GM19468 (cell line): ENCODE measurements around the gene THRB.

Source experiments
- ATAC-seq: cut with Tn5 transposase; IDR thresholded peaks from one replicate; pipeline ENCODE4 v1.9.1; 2021; ENCODE audit warnings: mild to moderate bottlenecking, moderate library complexity, moderate number of reproducible peaks; ENCODE audit not compliant: unreplicated experiment; ENCODE audit errors: extremely low read depth

THRB gene

DNA sequence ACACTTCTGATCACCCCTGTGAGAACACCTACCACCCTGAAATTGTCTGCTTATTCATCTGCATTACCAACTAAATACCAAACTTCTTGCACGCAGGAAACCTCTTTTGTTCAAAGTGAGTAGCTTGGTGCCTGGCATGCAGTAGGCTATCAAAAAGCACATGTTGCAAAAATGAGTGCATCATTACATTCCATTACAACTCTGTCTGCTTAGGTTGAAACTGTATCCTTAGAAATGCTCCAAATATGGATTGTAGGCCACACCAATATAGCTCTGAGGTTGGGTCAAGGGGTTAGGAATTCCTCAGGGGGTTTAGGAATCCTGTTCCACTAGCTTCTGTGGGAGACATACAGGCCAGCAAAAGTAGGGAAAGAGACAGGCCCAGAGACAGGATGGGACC, 107.2 kb downstream of the THRB start:
- no peak for ATAC-seq

DNA sequence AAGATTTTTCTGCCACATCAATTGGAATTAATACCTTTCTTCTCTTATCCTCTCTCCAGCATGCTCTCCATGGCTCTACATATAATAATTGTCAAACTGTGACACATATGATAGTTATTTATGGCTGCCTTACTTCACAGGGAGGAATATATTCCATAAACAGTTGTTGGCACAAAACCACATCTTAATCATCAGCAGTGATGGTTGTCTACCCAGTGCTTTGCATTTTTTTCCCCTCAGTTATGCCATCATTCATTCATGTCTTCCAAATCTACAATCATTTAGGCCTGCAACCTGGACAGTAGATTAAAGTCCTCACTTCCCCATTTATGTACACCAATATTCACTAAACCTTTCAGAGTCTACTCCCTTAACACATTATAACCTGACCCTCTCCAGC, 107.7 kb downstream of the THRB start:
- ATAC-seq: no peak

DNA sequence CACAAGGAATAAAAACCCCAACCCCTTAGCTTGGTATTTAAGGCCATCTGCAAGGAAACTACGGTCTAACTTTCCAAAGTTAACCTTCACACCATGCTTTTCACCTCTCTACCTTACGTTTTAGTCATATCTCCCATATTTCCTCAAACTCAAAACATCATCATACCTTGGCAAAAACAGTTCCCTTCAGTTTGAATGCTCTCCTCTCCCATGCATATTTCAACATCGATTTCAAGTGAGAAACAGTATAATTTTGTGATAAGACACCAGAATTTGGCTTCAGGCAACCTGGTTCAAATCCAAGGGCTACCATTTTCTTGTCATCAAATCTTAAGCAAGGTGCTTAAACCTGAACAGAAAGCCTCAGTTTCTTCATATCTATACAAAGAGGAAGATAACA, 108.2 kb downstream of the THRB start:
- ATAC-seq: no peak

DNA sequence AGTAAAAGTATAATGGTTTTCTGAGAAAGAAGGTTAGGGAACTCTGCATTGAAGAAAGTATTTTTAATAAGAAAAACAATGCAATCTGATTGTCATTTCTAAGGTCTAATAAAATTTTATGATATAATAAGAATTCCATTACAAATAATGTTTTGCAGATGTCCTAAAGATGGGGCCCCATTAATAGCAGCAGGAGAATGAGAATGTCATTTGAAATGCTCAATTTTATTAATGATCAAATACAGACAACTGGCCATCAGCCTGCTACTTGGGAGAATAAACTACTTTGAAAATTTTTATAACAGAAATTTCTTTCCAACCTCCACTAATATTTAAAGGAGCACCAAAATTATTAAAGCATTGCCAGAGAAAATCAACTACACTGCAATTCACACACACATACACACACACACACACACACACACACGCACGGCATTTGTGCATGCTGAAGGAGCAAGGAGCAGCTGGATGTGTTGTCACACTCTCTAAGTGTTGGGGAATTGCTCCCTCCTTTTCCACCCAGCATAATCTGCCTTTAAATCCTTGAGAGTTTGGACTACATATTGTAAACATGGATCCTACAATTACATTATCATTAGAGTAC, 109.5 kb downstream of the THRB start:
- no peak for ATAC-seq

DNA sequence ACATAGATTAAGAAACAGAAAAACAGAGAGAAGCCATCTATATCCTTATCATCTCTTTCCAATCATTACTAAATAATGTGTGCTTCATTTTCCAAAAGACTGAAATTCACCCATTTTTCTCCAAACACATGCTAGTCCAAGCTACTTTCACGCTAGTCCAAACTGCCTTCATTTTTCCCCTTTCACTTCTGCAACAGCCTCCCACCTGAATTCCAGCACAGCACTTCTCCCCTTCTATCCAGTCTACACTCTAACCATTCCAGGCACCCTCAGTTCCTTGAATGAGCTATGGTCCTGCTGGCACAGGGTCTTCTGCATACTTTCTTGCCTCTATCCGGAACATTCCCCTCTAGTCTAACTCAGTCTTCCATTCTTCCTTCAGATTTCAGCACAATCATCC, 112.0 kb downstream of the THRB start:
- ATAC-seq: no peak

DNA sequence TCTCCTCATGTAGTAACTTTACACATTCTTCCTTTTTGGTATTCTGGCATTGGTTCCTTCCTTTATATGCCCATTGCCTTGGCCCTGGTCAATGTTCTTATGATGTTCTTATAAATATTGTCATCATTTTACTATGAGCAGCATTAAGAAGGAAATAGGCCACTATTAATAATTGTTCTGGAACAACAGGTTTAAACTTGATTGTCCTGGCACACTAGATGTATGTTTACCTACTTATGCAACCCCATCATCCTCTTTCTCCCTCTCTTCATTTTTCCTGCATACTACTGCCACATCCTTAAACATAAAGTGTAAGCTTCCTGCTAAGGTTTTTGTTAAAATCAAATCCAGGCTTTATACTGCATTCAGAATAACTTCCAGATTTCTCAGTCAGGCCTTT, 114.7 kb downstream of the THRB start:
- ATAC-seq: no peak

DNA sequence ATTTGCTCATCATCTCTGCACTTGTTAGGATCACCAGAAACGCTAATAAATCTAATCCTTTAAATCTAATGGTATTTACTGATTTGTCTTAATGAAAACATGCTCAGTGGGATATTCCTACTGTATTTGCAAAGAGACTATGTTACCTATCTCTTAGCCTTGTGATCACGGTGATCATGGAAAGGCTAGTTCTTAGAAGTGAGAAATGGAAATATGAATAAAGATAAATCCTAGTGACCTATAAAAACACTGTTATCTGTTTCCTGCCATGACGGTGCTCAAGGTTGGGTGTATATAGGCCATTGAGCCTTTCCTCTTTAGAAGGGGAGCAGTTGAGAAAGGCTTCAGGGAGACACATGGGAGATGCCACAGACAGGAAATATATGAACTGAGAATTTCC, 116.3 kb downstream of the THRB start:
- no peak for ATAC-seq

DNA sequence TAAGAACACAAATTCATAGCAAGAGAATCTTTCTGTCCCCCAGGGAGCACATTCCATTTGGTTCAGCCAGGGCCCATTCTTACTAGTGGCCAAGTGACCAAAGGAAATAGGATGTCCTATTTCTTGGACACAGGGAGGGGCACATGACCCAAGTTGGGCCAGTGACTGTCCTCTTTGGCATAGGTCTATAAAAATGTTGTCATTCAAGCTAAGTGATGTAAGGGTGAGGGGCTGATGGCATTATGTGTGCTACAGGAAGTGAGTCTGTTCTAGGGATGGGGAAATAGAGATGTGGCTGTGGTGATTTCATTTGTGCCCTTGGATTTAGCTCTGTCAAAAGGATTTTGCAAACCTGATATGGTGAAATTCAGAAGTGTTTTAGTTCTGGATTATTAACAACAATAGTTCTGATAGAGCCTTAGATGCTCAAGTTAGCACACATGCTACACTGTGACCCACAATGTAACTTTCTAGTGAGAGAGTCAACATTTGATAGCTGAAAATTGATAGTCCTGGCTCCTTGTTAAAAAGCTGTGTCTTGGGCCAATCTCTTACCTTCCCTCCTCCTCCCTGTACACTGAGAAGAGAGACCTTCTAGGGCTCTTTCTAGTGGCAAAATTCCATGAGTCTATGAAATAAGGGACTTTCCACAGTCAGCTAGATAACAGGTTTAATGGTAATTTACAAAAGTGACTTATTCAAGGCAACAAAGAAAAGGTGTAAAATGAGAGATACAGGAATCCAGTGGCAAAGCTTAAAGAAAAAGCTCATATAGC, 117.2 kb downstream of the THRB start:
- no peak for ATAC-seq

DNA sequence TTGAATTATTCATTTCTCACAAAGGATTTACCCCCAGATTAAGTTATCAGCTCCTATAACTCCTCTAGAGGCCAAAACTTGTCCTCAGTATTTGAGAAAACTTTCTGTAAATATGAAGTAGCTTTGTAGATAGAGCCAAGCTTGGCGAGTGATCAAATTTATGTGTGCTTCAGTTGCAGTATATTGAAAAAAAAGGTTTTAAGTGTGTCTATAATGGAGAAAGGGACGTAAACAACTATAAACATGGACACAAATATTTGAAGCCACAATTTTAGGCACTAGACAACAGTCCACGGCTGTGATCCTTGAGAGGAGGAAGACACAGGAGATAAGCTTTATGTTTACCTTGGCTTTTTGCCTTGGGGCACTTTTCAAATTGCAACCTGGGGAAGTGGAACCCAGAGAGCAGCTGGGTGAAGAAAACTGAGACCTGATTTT, 118.7 kb downstream of the THRB start:
- ATAC-seq: no peak

DNA sequence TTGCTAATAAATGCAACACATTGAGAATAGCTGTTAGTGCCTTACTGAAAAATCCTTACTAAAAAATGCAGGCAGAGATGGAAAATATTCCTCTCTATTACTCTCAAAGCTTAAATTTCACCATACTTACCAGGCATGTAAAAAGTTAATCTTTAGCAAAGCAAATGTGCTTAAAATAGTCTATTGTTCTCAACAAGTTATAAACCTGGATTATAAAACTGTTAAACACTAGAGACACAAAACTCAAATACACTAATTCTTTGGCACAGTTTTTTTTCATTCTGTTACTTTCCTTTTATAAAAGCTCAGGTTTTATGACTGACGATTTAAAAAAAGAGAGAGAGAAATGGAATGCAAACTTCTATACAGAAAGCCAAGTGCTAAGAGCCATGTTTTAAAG, 119.8 kb downstream of the THRB start:
- ATAC-seq: no peak

DNA sequence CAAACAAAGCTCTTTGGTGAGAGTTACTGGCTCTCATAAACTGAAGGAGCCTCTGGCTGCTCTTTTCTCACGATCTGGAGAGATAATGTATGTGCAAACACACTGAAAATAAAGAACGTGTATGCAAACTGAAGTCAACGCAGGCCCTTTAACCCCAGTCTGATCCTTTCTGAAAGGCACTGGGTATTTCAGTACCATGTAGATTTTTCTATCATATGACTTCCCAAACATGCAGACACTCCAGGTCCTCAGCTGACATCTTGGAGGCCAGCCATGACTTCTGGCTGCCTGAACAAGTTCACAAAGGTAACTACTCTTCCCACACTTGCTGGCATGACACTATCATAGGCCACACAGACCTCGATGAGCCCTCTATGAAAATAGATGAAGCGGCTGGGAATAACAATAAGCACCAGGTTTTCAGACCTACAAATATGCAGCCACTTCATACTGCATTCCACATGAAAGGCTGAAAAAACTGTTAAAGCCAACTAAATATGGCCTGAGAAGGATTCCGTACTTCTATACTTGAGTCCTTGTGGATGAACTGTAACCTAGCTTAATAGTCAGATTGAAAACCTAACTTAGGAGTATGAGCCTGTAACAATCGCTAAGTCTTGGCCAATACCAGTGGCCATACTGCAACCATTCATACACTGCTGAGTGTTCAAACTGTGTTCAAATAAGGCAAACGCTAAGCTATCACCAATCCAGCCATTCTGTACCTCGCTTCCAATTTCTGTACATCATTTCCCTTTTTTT, 121.3 kb downstream of the THRB start:
- no peak for ATAC-seq

DNA sequence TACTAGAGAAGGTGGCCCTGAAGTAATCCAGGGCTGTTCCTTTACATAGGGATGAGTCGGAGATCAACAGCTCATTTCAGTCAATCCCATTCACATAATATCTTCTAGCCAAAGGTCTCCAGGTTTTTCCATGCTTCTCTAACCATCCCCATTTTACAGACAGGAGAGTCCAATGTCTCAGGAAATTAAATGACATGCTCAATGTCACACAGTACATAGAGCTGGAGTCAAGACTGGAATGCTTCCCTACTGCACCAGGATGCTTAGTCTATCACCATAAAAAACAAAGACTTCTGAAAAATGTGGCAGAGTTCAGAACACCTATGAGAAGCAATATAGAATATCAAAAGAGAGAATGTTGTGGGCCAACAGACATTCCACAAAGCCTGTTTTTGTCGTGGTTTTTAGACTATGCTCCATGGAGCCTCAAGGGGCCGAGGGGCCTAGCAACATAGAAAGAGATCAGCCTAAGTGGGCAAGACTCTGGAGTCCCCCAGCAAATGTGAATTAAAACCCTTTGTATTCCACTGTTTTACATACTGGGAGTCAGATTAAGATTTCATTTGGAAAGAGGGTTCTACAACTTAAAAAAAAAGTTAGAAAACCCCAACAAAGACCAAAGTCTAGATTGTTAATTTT, 122.0 kb downstream of the THRB start:
- ATAC-seq: no peak

DNA sequence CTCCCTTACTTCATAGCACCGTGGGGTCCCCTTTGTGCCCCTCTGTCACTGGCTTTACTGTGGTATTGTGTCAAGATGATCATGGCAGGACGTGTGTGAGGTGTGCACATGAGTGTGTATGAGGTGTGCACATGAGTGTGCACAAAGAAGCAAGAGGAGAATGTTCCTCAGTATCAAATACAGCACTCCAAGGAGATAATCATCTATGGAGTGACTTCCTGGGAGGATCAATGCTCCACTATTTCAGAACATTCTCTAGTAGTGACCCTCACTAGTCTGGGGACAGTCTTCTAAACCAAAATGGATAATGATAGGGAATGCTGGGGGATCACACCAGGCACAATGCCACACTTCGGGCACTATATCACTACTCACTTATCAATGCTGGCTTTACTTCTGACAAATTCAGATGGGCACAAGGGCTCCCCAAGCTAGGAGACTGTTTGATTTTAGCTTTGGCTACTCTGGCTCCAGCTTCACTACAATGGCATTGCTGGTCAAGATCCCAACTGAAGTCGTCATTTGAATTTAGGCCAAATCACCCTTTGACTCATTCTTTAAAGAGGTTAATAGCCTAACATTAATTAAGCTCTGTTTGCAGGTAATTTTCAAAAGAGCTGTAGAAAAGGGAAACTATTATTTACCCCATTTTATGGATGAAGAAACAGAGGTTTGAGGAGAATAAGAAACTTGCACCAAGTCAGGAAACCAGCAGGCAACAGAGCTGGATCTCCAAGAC, 124.1 kb downstream of the THRB start:
- no peak for ATAC-seq

DNA sequence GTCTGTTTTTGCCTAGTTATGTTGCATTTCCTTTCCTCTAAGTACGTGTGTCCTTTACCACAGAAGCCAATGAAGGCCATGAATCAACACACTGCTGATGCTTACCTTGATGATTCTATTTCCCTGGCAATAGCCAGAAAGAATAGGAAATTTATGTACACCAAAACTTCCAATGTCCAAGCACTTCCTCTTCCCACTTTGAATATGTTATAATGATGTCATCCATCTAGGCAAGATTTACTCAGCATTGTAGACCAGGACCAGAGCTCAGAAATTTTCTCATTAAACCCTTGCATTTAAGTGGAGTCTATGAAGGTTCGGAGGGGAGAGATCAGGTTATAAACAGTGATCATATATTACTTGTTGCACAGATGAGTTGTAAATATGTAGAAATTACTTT, 126.0 kb downstream of the THRB start:
- ATAC-seq: no peak

DNA sequence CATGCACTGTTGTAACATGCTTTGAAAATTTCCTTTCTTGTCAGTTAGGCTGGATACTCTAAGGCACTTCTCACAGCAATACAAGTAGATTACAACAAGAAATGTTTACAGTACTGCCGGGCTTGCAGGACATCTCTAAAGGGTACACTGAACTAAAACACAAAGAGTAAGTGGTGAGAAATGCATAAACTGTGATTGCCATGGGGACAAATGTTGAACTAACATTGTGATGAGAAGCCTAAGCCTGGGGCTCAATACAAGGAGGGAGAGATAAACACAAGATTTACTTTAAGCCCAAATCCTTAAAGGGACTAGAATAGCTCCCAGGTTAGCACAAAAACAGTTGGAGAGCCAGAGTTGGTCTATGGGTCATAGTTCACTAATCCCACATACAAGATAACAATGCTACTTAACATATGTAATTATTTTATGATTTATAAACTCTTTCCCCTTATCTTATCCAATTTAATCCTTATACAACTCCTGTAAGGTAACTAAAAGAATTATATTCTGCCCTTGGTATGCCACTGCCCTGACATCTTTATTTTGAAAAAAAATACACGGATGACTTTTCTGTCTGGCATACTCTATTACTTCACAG, 126.9 kb downstream of the THRB start:
- no peak for ATAC-seq

DNA sequence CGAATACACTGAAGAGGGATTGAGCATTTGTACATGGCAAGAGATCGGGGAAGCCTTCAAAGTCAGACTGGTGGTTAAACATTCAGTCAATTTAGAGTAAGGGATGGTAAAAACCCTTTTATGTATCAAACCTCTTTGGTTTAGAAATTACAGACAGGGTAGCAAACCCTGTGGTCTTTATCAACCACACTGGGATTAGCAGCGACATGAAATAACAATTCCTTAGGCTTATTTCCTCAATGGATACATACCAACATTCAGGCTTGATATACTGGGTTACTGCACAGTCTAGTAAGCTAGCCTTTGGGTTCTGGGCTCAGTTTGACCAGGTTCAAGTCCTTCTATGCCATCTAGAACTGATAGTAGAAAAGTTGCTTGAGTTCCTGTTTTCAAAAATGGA, 127.4 kb downstream of the THRB start:
- no peak for ATAC-seq

DNA sequence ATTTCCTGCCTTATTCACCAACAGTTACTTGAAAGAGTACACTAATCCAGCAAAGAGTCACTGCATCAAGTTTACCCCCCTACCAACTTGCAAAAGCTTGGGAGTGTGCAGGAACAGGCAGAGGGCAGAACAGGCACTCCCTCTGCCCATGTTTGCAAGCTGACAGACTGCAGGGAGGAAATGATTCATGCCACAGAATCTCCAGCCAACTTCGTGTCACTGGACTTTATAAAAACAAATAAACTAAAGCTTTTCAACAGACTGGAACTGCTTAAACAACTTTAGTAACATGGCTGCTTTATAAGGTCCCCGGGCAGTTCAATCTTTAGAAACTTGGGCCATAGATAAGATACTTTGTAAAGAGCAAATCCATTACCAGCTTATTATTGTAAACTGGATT, 129.5 kb downstream of the THRB start:
- ATAC-seq: no peak

DNA sequence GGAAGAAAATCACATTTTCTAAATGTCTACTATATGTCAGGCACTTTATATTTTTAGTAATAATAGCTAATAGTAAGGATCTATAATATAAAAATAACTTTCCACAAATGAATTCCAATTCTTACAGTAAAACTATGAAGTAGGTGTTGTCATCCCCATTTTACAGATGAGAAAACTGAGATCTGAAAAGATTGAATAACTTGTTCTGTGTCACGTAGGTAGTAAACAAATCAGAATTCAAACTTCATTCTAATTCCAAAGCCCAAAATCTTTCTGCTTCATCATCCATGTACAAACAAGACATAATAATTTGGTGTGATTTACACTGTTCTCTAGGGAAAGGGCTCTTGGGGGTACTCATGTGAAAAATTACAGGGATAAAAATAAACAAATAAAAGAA, 130.3 kb downstream of the THRB start:
- no peak for ATAC-seq

DNA sequence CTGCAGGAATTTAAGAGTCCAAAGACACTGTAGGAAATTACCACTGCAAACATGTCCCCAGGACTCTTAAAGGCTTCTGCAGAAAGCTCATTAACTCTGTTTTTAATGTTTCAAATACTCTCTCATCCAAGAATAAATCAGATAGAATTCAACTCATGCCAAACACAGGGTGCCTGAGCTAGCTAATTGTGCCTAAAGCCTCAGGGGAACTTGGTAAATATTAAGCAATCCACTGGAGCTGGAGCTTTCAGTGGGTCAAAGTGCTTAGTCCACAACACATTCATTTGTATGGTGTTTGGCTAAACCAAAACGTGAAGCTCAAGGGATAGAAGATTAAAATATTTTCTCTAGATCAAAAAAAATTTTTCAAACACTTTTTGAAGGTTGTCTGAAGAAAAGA, 131.4 kb downstream of the THRB start:
- ATAC-seq: no peak

DNA sequence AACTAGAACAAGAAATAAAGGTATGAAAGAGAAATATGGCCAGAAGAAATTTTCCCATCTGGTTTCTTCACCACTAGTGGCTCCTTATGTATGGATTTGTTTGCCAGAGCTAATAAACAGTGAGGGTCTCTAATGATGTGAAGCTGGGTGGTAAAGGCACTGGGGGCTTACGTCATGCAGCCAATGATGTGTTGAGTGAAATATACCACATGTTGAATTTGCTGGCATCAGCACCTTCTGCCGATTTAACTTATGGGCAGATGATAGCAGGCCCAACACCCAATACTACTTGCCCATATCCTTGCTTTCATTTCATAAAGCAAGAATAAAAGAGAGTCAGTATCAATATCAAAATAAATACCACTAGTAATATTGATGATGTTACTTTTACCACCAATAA, 133.0 kb downstream of the THRB start:
- no peak for ATAC-seq
